ENCODE measurements around the gene NT5DC3. TPM values are rescaled to one million over a fixed set of nuclear protein-coding genes. Genes with fewer than 3 reads are reported as not detected.

Gene NT5DC3
- total RNA-seq, 1 experiment from 2014 or later, result 12.5 TPM

DNA sequence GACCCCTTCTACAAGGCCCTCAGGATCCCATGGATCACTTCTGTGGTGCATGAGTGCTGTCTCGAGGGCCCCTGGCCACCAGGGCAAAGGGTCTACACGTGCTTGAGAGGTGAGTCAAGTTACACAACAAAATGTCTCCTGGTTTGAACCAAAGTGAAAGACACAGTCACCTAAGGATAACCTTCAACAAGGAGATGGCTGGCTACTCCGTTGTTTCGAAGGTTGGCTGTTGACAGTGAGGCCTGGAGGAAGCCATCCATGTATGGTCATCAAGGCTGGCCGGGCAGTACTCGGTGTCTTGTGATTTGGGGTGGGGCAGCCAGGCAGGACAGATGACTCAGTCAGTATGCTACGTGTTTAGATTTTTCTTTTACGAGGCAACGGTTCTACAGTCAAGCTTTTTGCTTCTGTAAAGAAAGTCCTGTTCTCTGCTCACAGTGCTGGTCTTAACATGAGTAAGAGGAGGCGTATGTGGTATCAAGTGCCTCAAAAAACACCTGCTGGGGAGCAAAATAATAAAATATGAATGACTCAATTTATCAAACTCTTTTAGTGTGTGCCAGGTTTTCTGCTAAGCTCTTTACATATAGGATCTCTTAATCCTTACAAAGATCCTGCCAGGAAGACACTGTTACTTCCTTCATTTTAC, 18.0 kb upstream of the NT5DC3 start:
- no peaks in the 10 kb centered on the region for H3K4me1 Mint-ChIP-seq
- H3K27me3 Mint-ChIP-seq (ENCODE audit: low read depth), result no peaks in the 10 kb centered on the region; the same call in 1 of the 2 replicates
- H3K9me3 Mint-ChIP-seq, result no peaks in the 10 kb centered on the region
- CTCF ChIA-PET, result no interaction called here
- no peak for DNase-seq (ENCODE audit: low spot score)
- no peak for ATAC-seq
- H3K36me3 Mint-ChIP-seq, result no peaks in the 10 kb centered on the region
- POLR2A ChIA-PET, result no interaction called here
- H3K27ac Mint-ChIP-seq, result no peak overlapping the region
- no peak for TF ChIP-seq NR3C1 (CRISPR knock-in tag; conservative IDR thresholded peaks at IDR 0.05; ENCODE audit: low read depth)
- TF ChIP-seq ZNF263 (CRISPR knock-in tag; IDR thresholded peaks at IDR 0.05; ENCODE audit: low read depth), result no peak
- TF ChIP-seq GRHL2 (CRISPR knock-in tag; IDR thresholded peaks at IDR 0.05; ENCODE audit: insufficient replicate concordance, severe bottlenecking), result no peak
- TF ChIP-seq, protein P1, sequence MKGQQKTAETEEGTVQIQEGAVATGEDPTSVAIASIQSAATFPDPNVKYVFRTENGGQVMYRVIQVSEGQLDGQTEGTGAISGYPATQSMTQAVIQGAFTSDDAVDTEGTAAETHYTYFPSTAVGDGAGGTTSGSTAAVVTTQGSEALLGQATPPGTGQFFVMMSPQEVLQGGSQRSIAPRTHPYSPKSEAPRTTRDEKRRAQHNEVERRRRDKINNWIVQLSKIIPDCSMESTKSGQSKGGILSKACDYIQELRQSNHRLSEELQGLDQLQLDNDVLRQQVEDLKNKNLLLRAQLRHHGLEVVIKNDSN (CRISPR knock-in tag; IDR thresholded peaks at IDR 0.05), result no peak
- TF ChIP-seq ETV6 (CRISPR knock-in tag; IDR thresholded peaks at IDR 0.05), result no peak
- no peak for TF ChIP-seq SOX15 (CRISPR knock-in tag; IDR thresholded peaks at IDR 0.05)
- no peak for TF ChIP-seq ATF1 (CRISPR knock-in tag; IDR thresholded peaks at IDR 0.05)
- TF ChIP-seq, protein P2, sequence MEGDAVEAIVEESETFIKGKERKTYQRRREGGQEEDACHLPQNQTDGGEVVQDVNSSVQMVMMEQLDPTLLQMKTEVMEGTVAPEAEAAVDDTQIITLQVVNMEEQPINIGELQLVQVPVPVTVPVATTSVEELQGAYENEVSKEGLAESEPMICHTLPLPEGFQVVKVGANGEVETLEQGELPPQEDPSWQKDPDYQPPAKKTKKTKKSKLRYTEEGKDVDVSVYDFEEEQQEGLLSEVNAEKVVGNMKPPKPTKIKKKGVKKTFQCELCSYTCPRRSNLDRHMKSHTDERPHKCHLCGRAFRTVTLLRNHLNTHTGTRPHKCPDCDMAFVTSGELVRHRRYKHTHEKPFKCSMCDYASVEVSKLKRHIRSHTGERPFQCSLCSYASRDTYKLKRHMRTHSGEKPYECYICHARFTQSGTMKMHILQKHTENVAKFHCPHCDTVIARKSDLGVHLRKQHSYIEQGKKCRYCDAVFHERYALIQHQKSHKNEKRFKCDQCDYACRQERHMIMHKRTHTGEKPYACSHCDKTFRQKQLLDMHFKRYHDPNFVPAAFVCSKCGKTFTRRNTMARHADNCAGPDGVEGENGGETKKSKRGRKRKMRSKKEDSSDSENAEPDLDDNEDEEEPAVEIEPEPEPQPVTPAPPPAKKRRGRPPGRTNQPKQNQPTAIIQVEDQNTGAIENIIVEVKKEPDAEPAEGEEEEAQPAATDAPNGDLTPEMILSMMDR (IDR thresholded peaks at IDR 0.05), result no peak
- TF ChIP-seq, protein P3, sequence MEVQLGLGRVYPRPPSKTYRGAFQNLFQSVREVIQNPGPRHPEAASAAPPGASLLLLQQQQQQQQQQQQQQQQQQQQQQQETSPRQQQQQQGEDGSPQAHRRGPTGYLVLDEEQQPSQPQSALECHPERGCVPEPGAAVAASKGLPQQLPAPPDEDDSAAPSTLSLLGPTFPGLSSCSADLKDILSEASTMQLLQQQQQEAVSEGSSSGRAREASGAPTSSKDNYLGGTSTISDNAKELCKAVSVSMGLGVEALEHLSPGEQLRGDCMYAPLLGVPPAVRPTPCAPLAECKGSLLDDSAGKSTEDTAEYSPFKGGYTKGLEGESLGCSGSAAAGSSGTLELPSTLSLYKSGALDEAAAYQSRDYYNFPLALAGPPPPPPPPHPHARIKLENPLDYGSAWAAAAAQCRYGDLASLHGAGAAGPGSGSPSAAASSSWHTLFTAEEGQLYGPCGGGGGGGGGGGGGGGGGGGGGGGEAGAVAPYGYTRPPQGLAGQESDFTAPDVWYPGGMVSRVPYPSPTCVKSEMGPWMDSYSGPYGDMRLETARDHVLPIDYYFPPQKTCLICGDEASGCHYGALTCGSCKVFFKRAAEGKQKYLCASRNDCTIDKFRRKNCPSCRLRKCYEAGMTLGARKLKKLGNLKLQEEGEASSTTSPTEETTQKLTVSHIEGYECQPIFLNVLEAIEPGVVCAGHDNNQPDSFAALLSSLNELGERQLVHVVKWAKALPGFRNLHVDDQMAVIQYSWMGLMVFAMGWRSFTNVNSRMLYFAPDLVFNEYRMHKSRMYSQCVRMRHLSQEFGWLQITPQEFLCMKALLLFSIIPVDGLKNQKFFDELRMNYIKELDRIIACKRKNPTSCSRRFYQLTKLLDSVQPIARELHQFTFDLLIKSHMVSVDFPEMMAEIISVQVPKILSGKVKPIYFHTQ (CRISPR knock-in tag; IDR thresholded peaks at IDR 0.05), result no peak
- H3K4me3 Mint-ChIP-seq, result no peak overlapping the region

DNA sequence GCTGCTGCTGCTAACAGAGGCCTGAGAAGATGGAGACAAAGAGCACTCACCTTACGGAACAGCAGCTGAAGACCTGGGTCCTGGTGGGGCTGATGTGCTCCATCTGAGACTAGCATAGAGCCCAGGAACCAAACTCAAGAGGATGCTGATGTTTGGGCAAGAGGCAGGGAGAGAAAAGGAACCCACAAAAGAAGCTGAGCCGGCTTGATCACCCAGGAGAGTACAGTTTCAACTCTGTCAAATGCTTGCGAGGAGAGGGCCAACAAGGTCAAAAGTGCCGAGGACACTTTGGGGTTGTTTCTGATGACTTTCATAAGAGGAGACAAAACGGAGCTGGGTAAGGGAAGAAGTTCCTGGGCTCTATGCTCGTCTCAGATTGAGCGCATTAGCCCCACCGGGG, 17.3 kb upstream of the NT5DC3 start:
- H3K27ac Mint-ChIP-seq, result no peak overlapping the region
- ChIA-PET CTCF (no interaction called here), POLR2A (no interaction called here)
- H3K9me3 Mint-ChIP-seq, result no peaks in the 10 kb centered on the region
- ATAC-seq, result no peak
- no peak overlapping the region for H3K4me3 Mint-ChIP-seq
- DNase-seq (ENCODE audit: low spot score), result no peak
- no peaks in the 10 kb centered on the region for H3K36me3 Mint-ChIP-seq
- no peaks in the 10 kb centered on the region; the same call in 1 of the 2 replicates for H3K27me3 Mint-ChIP-seq (ENCODE audit: low read depth)
- no peaks in the 10 kb centered on the region for H3K4me1 Mint-ChIP-seq
- TF ChIP-seq ETV6 (CRISPR knock-in tag; IDR thresholded peaks at IDR 0.05) (no peak), NR1H2 (CRISPR knock-in tag; IDR thresholded peaks at IDR 0.05) (no peak), ZNF219 (CRISPR knock-in tag; IDR thresholded peaks at IDR 0.05; ENCODE audit: borderline replicate concordance) (no peak), ZNF317 (CRISPR knock-in tag; IDR thresholded peaks at IDR 0.05; ENCODE audit: borderline replicate concordance, low read depth) (no peak), TEAD4 (CRISPR knock-in tag; IDR thresholded peaks at IDR 0.05) (no peak), RORB (CRISPR knock-in tag; IDR thresholded peaks at IDR 0.05) (no peak), HMGA2 (CRISPR knock-in tag; IDR thresholded peaks at IDR 0.05) (no peak), FOXK1 (CRISPR knock-in tag; IDR thresholded peaks at IDR 0.05) (no peak)
- TF ChIP-seq, protein P4, sequence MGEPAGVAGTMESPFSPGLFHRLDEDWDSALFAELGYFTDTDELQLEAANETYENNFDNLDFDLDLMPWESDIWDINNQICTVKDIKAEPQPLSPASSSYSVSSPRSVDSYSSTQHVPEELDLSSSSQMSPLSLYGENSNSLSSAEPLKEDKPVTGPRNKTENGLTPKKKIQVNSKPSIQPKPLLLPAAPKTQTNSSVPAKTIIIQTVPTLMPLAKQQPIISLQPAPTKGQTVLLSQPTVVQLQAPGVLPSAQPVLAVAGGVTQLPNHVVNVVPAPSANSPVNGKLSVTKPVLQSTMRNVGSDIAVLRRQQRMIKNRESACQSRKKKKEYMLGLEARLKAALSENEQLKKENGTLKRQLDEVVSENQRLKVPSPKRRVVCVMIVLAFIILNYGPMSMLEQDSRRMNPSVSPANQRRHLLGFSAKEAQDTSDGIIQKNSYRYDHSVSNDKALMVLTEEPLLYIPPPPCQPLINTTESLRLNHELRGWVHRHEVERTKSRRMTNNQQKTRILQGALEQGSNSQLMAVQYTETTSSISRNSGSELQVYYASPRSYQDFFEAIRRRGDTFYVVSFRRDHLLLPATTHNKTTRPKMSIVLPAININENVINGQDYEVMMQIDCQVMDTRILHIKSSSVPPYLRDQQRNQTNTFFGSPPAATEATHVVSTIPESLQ (CRISPR knock-in tag; IDR thresholded peaks at IDR 0.05), result no peak
- TF ChIP-seq, protein P5, sequence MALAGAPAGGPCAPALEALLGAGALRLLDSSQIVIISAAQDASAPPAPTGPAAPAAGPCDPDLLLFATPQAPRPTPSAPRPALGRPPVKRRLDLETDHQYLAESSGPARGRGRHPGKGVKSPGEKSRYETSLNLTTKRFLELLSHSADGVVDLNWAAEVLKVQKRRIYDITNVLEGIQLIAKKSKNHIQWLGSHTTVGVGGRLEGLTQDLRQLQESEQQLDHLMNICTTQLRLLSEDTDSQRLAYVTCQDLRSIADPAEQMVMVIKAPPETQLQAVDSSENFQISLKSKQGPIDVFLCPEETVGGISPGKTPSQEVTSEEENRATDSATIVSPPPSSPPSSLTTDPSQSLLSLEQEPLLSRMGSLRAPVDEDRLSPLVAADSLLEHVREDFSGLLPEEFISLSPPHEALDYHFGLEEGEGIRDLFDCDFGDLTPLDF (CRISPR knock-in tag; IDR thresholded peaks at IDR 0.05), result no peak
- TF ChIP-seq, protein P6, sequence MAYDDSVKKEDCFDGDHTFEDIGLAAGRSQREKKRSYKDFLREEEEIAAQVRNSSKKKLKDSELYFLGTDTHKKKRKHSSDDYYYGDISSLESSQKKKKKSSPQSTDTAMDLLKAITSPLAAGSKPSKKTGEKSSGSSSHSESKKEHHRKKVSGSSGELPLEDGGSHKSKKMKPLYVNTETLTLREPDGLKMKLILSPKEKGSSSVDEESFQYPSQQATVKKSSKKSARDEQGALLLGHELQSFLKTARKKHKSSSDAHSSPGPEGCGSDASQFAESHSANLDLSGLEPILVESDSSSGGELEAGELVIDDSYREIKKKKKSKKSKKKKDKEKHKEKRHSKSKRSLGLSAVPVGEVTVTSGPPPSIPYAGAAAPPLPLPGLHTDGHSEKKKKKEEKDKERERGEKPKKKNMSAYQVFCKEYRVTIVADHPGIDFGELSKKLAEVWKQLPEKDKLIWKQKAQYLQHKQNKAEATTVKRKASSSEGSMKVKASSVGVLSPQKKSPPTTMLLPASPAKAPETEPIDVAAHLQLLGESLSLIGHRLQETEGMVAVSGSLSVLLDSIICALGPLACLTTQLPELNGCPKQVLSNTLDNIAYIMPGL (CRISPR knock-in tag; IDR thresholded peaks at IDR 0.05), result no peak
- TF ChIP-seq, protein P7, sequence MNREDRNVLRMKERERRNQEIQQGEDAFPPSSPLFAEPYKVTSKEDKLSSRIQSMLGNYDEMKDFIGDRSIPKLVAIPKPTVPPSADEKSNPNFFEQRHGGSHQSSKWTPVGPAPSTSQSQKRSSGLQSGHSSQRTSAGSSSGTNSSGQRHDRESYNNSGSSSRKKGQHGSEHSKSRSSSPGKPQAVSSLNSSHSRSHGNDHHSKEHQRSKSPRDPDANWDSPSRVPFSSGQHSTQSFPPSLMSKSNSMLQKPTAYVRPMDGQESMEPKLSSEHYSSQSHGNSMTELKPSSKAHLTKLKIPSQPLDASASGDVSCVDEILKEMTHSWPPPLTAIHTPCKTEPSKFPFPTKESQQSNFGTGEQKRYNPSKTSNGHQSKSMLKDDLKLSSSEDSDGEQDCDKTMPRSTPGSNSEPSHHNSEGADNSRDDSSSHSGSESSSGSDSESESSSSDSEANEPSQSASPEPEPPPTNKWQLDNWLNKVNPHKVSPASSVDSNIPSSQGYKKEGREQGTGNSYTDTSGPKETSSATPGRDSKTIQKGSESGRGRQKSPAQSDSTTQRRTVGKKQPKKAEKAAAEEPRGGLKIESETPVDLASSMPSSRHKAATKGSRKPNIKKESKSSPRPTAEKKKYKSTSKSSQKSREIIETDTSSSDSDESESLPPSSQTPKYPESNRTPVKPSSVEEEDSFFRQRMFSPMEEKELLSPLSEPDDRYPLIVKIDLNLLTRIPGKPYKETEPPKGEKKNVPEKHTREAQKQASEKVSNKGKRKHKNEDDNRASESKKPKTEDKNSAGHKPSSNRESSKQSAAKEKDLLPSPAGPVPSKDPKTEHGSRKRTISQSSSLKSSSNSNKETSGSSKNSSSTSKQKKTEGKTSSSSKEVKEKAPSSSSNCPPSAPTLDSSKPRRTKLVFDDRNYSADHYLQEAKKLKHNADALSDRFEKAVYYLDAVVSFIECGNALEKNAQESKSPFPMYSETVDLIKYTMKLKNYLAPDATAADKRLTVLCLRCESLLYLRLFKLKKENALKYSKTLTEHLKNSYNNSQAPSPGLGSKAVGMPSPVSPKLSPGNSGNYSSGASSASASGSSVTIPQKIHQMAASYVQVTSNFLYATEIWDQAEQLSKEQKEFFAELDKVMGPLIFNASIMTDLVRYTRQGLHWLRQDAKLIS (CRISPR knock-in tag; IDR thresholded peaks at IDR 0.05; ENCODE audit: borderline replicate concordance), result no peak

Data from WTC11 (cell line).